PC-3 (cell line): Measurements from ENCODE around the gene PDLIM5. TPM values are rescaled to one million over a fixed set of nuclear protein-coding genes. Genes with fewer than 3 reads are reported as not detected.

Source experiments
- ATAC-seq: fragments of 200-7000 bp; cut with Tn5 transposase; 2 replicates; pipeline ENCODE4 v1.9.1; 2020; ENCODE audit warnings: mild to moderate bottlenecking, moderate library complexity
- BruUV-seq: library from RNA; stranded (reverse); fragments of 400-500 nt; replicated peaks from 2 replicates; lab custom pipeline; 2021; lab: Mats Ljungman, UMichigan
- CTCF ChIA-PET: fragments of 300-600 bp; sonication (Branson Sonifier 250); formaldehyde crosslinking; loops from one replicate; lab custom pipeline; 2022; ENCODE audit warnings: antibody characterized with exemption; lab: Charles Lee
- POLR2A ChIA-PET: fragments of 300-600 bp; sonication (Branson Sonifier 250); formaldehyde crosslinking; loops from one replicate; lab custom pipeline; 2022; ENCODE audit warnings: antibody characterized with exemption; ENCODE audit not compliant: unreplicated experiment; lab: Charles Lee
- DNase-seq: peaks from one replicate; pipeline ENCODE4 v3.0.0-alpha.2; 2015
- H2AFZ ChIP-seq: fragments of 300-600 bp; sonication (generic); 2 replicates; pipeline ENCODE4 v1.6.0; 2016; ENCODE audit warnings: antibody characterized with exemption, low read length
- H3F3A ChIP-seq: fragments of 300-600 bp; sonication (generic); one replicate; pipeline ENCODE4 v1.6.0; 2017; ENCODE audit warnings: antibody characterized with exemption, low read length, control low read depth, mild to moderate bottlenecking; ENCODE audit not compliant: unreplicated experiment
- H3K27ac ChIP-seq: fragments of 300-600 bp; sonication (generic); 2 replicates; pipeline ENCODE4 v1.5.1; 2016; ENCODE audit warnings: mild to moderate bottlenecking, low read length
- H3K27me3 ChIP-seq: fragments of 300-600 bp; sonication (generic); 2 replicates; pipeline ENCODE4 v1.6.1; 2016; ENCODE audit warnings: low read length, mixed read lengths
- H3K36me3 ChIP-seq: fragments of 300-600 bp; sonication (generic); 2 replicates; pipeline ENCODE4 v1.6.1; 2016; ENCODE audit warnings: low read depth, mixed run types, low read length, mixed read lengths
- H3K4me1 ChIP-seq: fragments of 300-600 bp; sonication (generic); 2 replicates; pipeline ENCODE4 v1.5.1; 2016; ENCODE audit warnings: low read length; ENCODE audit not compliant: insufficient read depth
- H3K4me2 ChIP-seq: fragments of 300-600 bp; sonication (generic); 2 replicates; pipeline ENCODE4 v1.6.0; 2016; ENCODE audit warnings: low read length
- H3K4me3 ChIP-seq: fragments of 300-600 bp; sonication (generic); 2 replicates; pipeline ENCODE4 v1.5.1; 2016; ENCODE audit warnings: mild to moderate bottlenecking, low read length, mixed read lengths
- H3K79me2 ChIP-seq: fragments of 300-600 bp; sonication (generic); 2 replicates; pipeline ENCODE4 v1.6.1; 2017; ENCODE audit warnings: low read length, mixed read lengths
- H3K9ac ChIP-seq: fragments of 300-600 bp; sonication (generic); 2 replicates; pipeline ENCODE4 v1.6.0; 2016; ENCODE audit warnings: mild to moderate bottlenecking, low read length
- H3K9me2 ChIP-seq: fragments of 300-600 bp; sonication (generic); replicated peaks from 2 replicates; pipeline ENCODE4 v1.6.1; 2016; ENCODE audit warnings: mixed run types, low read length, mixed read lengths
- H3K9me3 ChIP-seq: fragments of 300-600 bp; sonication (generic); 2 replicates; pipeline ENCODE4 v1.6.1; 2016; ENCODE audit warnings: low read length, mixed read lengths
- H4K20me1 ChIP-seq: fragments of 300-600 bp; sonication (generic); 2 replicates; pipeline ENCODE4 v1.6.1; 2016; ENCODE audit warnings: low read length, mixed read lengths
- EZH2 ChIP-seq: fragments of 300-600 bp; sonication (generic); IDR thresholded peaks from one replicate; pipeline ENCODE4 v1.6.1; 2017; ENCODE audit warnings: antibody characterized with exemption, mild to moderate bottlenecking, low read length; ENCODE audit not compliant: unreplicated experiment
- EZH2phosphoT487 ChIP-seq: fragments of 300-600 bp; sonication (generic); IDR thresholded peaks from 2 replicates; pipeline ENCODE4 v1.6.1; 2018; ENCODE audit warnings: mild to moderate bottlenecking, antibody characterized with exemption, low read length, borderline replicate concordance
- intact Hi-C: fragments of 100-400 bp; cut with micrococcal nuclease; formaldehyde crosslinking; loops from 2 replicates; pipeline ENCODE4 v1.9.0; 2023
- total RNA-seq: library from RNA; depleted of rRNA; stranded (reverse); fragments of >200 nt; gene quantifications from 2 replicates; pipeline ENCODE4 v1.2.3, GENCODE V29; 2014
- TF ChIP-seq, protein P1 (sequence below): fragments of 300-600 bp; sonication (generic); conservative IDR thresholded peaks from 2 replicates; pipeline ENCODE4 v1.5.1; 2017; ENCODE audit warnings: antibody characterized with exemption, low read depth, mild to moderate bottlenecking, low read length

Gene PDLIM5
- total RNA-seq, 1 experiment from 2014 or later: 57.8 TPM

DNA sequence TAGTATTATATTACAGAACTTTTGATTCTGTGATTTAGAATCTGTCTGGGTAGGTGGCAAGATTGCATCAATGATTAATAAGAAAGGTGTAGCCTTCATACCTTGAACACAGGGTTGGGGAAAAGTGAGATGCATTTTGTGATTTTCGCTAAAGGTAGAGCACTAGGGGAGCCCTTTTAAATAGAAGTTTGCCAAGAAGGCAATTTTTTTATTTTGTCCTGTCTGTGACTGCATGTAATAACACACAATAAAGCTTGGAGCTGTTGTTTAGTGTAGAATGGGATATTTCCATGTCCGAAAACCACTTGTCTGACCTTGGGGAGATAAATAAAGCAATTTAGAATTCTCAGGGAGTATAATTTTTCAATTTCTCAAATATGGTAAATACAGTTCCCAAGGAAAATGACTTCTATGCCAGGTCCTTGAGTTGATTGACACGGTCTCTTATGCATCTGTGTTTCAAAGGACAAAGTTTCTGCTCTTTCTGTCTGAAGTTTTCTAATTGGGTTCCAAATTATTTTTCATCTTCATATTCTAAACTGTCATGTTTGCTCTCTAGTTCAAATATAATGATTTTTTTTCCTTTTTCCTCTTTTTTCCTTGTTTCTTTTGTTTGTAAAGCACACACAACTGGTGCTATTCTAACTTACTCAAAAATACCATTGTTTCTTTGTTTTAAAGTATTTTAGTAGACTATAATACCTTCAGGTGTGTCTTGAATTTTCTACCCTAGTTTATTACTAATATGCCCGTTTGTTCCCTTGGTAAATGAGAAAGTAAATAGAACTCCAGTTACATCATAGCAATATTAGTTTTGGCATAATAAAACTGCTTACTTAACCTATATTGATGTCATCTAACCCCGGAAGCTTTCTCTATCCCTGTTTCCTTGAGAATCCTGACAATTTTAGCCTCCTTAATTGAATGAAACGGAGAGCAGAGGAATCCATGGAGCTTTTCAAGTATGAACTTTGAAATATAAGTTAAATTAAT lies 218.2 kb downstream of the PDLIM5 start:
- Histone ChIP-seq H3K79me2 (no peaks in the 10 kb centered on the region), H3K4me3 (no peak overlapping the region), H3K9me2 (no peaks in the 10 kb centered on the region), H3K9ac (peak overlapping the region; percentile 53; the same call in 1 of the 2 replicates), H3K4me1 (peaks cover 14% of the 10 kb centered on the region), H4K20me1 (no peaks in the 10 kb centered on the region), H3K9me3 (no peaks in the 10 kb centered on the region), H2AFZ (no peak overlapping the region), H3K36me3 (no peaks in the 10 kb centered on the region), H3K27ac (peak overlapping the region; percentile 63), H3K27me3 (no peaks in the 10 kb centered on the region), H3F3A (no peaks in the 10 kb centered on the region), H3K4me2 (0 out of 2 replicates have a peak overlapping the region, but pooled peaks have one; percentile 36)
- intact Hi-C loops: no loop called here
- TF ChIP-seq EZH2 (no peak), EZH2phosphoT487 (no peak)
- TF ChIP-seq, protein P1, sequence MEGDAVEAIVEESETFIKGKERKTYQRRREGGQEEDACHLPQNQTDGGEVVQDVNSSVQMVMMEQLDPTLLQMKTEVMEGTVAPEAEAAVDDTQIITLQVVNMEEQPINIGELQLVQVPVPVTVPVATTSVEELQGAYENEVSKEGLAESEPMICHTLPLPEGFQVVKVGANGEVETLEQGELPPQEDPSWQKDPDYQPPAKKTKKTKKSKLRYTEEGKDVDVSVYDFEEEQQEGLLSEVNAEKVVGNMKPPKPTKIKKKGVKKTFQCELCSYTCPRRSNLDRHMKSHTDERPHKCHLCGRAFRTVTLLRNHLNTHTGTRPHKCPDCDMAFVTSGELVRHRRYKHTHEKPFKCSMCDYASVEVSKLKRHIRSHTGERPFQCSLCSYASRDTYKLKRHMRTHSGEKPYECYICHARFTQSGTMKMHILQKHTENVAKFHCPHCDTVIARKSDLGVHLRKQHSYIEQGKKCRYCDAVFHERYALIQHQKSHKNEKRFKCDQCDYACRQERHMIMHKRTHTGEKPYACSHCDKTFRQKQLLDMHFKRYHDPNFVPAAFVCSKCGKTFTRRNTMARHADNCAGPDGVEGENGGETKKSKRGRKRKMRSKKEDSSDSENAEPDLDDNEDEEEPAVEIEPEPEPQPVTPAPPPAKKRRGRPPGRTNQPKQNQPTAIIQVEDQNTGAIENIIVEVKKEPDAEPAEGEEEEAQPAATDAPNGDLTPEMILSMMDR: no peak
- ChIA-PET CTCF (interaction anchor here (0.6 kb wide), 1 partner anchor 28 kb away, joined by 4 read pairs; no protein-coding TSS in a partner anchor), POLR2A (no interaction called here)
- DNase-seq: peak; percentile 52
- BruUV-seq: TSS peak; percentile 46
- peak; percentile 77 for ATAC-seq

DNA sequence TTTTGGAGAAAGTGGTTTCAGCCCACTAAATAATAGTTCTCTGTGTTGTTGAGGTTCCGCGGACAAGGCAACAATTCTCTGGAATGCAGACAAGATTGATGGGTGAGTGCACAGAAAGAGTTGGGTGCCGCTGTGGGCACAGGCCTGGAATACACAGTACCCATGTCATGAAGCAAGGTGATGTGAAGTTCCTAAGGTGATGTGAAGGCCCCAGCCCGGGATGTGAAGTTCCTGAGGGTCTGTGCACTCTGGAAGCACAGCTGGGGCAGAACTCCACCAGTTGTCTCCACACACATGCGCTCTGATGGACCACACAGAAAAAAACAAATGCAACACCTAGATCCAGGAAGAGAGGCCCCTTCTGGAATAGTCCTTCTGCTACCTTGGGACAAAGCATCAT lies 219.4 kb downstream of the PDLIM5 start:
- CTCF ChIA-PET: no interaction called here
- peaks cover 14% of the 10 kb centered on the region for H3K4me1 ChIP-seq

More for the DNA sequence above, 219.4 kb downstream of the PDLIM5 start:
- Histone ChIP-seq H3K79me2 (no peaks in the 10 kb centered on the region), H3K4me3 (no peak overlapping the region), H3F3A (no peaks in the 10 kb centered on the region), H2AFZ (no peak overlapping the region), H3K4me2 (no peak overlapping the region), H3K27ac (peak overlapping the region; percentile 61), H4K20me1 (no peaks in the 10 kb centered on the region), H3K36me3 (no peaks in the 10 kb centered on the region), H3K9ac (peak overlapping the region; percentile 50; the same call in 1 of the 2 replicates), H3K9me3 (no peaks in the 10 kb centered on the region), H3K27me3 (no peaks in the 10 kb centered on the region), H3K9me2 (no peaks in the 10 kb centered on the region)
- POLR2A ChIA-PET: no interaction called here
- DNase-seq (no peak), ATAC-seq (no peak)
- no TSS peak for BruUV-seq
- intact Hi-C loops: no loop called here
- TF ChIP-seq EZH2 (no peak), EZH2phosphoT487 (no peak)
- TF ChIP-seq, protein P1: no peak
